ENCODE results near the gene ATP5MK. TPM values are rescaled to one million over a fixed set of nuclear protein-coding genes. Genes with fewer than 3 reads are reported as not detected.

ATP5MK gene
- total RNA-seq, 2 donors from 2014 or later, result 551 to 577 TPM

DNA sequence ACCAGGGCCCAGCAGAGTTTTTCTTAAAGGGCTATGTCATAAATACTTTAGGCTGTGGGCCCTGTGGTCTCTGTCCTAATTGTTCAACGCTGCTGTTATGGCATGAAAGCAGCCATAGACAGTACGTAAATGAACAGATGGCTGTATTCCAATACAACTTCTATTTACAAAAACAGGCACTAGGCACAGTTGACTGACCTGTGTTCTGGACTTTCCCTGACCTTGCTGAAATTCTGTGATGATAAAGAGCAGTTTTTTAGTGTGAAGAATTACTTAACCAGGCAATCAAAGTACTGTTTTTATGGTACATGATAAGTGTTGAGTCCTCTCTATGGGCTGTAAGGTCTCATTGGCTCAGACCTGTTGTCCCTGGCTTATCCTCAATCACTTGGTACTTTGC is 17.3 kb upstream of the ATP5MK start:
- intact Hi-C loops (cut with DNase I), result loop anchor here (10.0 kb wide), 1 partner anchor 181 kb away; no protein-coding TSS in a partner anchor
- TF ChIP-seq, protein P1, sequence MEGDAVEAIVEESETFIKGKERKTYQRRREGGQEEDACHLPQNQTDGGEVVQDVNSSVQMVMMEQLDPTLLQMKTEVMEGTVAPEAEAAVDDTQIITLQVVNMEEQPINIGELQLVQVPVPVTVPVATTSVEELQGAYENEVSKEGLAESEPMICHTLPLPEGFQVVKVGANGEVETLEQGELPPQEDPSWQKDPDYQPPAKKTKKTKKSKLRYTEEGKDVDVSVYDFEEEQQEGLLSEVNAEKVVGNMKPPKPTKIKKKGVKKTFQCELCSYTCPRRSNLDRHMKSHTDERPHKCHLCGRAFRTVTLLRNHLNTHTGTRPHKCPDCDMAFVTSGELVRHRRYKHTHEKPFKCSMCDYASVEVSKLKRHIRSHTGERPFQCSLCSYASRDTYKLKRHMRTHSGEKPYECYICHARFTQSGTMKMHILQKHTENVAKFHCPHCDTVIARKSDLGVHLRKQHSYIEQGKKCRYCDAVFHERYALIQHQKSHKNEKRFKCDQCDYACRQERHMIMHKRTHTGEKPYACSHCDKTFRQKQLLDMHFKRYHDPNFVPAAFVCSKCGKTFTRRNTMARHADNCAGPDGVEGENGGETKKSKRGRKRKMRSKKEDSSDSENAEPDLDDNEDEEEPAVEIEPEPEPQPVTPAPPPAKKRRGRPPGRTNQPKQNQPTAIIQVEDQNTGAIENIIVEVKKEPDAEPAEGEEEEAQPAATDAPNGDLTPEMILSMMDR (IDR thresholded peaks at IDR 0.05), result no peak
- no peak for DNase-seq

DNA sequence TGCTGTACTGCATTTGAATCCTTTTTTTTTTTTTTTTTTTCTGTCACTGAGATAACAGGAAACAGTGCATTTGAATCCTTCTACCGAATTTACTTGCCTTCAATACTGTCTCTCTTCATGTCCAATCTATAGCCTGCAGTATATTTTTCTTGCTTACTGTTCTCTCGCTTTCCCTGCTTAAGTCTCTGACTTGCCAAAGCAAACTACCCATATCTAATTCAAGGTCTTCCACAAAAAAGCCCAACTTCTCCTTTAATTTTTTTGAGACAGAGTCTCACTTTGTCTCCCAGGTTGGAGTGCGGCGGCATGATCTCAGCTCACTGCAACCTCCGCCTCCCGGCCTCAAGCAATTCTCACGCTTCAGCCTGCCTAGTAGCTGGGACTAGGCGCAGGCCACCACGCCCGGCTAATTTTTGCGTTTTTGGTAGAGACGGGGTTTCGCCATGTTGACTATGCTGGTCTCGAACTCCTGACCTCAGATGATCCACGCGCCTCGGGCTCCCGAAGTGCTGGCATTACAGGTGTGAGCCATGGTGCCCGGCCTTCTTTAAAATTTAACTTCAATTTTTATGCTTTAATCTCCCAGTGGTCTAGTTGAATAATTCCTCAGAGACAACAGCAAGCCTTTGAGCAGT is 1.0 kb upstream of the ATP5MK start:
- TF ChIP-seq, protein P1 (IDR thresholded peaks at IDR 0.05), result no peak
- H3K36me3 ChIP-seq, result no peaks in the 10 kb centered on the region
- peaks cover 14% of the 10 kb centered on the region for H3K4me1 ChIP-seq
- no peak overlapping the region for H3K27ac ChIP-seq
- no peak for DNase-seq
- H3K9ac ChIP-seq (ENCODE audit: low read depth in 2 of 2, low read length in 2 of 2), result peak overlapping the region; percentile 90 to 96
- intact Hi-C loops (cut with DNase I), result no loop called here
- peak overlapping the region; percentile 95 for H3K4me3 ChIP-seq
- no peaks in the 10 kb centered on the region for H3K9me3 ChIP-seq
- H3K27me3 ChIP-seq, result no peaks in the 10 kb centered on the region

More for the DNA sequence above, 17.3 kb upstream of the ATP5MK start:
- Histone ChIP-seq H3K9me3 (no peaks in the 10 kb centered on the region), H3K27ac (no peak overlapping the region), H3K9ac (ENCODE audit: low read depth in 2 of 2, low read length in 2 of 2) (no peak overlapping the region), H3K4me3 (no peak overlapping the region), H3K27me3 (no peaks in the 10 kb centered on the region), H3K36me3 (peaks cover 28% of the 10 kb centered on the region), H3K4me1 (no peaks in the 10 kb centered on the region)

DNA sequence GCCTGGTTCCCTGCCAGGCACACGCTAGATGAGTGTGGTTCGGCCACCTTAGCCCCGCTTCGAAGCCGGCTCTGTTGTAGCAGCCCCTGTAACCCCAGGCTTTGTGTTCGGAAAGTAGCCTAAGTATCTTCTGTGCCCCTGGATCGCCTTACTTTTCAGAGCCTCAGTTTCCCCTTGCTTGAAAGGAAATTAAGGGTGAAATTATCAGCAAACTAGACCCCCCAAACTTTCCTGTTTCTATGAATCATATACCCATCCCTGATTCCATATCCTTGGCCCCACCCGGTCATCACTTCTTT is 463 bp upstream of the ATP5MK start:
- DNase-seq, result no peak
- intact Hi-C loops (cut with DNase I), result no loop called here
- Histone ChIP-seq H3K36me3 (no peaks in the 10 kb centered on the region), H3K4me3 (peak overlapping the region; percentile 95), H3K27ac (peak overlapping the region; percentile 56), H3K27me3 (no peaks in the 10 kb centered on the region), H3K4me1 (peaks cover 14% of the 10 kb centered on the region), H3K9me3 (no peaks in the 10 kb centered on the region), H3K9ac (ENCODE audit: low read depth in 2 of 2, low read length in 2 of 2) (peak overlapping the region; percentile 90 to 96)
- TF ChIP-seq, protein P1 (IDR thresholded peaks at IDR 0.05), result no peak

DNA sequence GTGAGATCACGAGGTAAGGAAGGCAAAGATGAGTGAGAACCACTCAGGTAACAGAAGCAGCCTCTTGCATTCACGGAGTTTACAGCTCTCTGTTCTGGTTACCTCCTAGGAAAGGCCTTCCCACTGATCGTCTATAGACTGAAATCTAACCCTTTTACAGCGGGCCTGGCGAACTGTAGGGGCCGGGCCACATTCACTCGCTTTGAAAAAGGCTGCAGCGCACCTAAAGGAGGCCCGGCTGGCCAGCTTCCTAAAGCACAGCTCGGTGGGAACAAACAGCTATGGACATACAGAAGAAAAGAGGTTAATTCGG is 565 bp downstream of the ATP5MK start:
- Histone ChIP-seq H3K9me3 (no peaks in the 10 kb centered on the region), H3K27me3 (no peaks in the 10 kb centered on the region), H3K9ac (ENCODE audit: low read depth in 2 of 2, low read length in 2 of 2) (peak overlapping the region; percentile 96), H3K4me3 (peak overlapping the region; percentile 95), H3K27ac (peak overlapping the region; percentile 56), H3K36me3 (no peaks in the 10 kb centered on the region), H3K4me1 (peaks cover 14% of the 10 kb centered on the region)
- intact Hi-C loops (cut with DNase I), result no loop called here
- TF ChIP-seq, protein P1 (IDR thresholded peaks at IDR 0.05), result no peak
- DNase-seq, result no peak

DNA sequence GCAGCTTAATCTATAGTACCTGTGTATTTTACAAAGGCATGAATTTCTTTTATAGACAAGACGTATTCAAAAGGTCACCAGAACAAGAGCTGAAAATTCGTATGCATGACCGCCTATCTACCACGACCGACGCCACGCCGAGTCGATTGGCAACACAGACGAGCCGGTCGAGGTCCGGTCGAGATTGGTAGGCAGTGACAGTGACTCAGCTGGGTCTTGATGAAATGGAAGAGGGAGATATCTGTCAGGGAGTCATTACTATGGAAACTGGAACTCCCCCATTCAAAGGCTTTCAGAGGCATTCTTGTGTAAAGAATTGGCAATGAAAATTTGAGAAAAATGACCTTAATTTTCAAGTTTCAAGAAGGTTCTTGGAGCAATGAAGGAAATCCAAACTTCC is 2.1 kb downstream of the ATP5MK start:
- H3K27ac ChIP-seq, result no peak overlapping the region
- H3K9me3 ChIP-seq, result no peaks in the 10 kb centered on the region
- peaks cover 4% of the 10 kb centered on the region for H3K36me3 ChIP-seq
- H3K4me1 ChIP-seq, result peaks cover 14% of the 10 kb centered on the region
- intact Hi-C loops (cut with DNase I), result no loop called here
- no peak overlapping the region for H3K9ac ChIP-seq (ENCODE audit: low read depth in 2 of 2, low read length in 2 of 2)
- H3K4me3 ChIP-seq, result no peak overlapping the region
- DNase-seq, result no peak
- TF ChIP-seq, protein P1 (IDR thresholded peaks at IDR 0.05), result no peak
- no peaks in the 10 kb centered on the region for H3K27me3 ChIP-seq
